ENCODE measurements around the gene TEX44.

TEX44 gene

GRCh38 chr2:231592636-231593145 is at the start of gene TEX44:
TEX44 (plus strand) TSS chr2:231592864; CDS start chr2:231592952, 88 bp downstream.
- no peak for TF ChIP-seq CTCF (conservative IDR thresholded peaks at IDR 0.05; ENCODE audit: low read length)
- DNase-seq (ENCODE audit: low read depth): no peak
- H3K4me3 ChIP-seq (ENCODE audit: low read length): no peak within 1 kb of the TSS

- no peak for DNase-seq (ENCODE audit: low read depth)
- no peak overlapping the region for H3K4me3 ChIP-seq (ENCODE audit: low read length)
- no peak for TF ChIP-seq CTCF (conservative IDR thresholded peaks at IDR 0.05; ENCODE audit: low read length)
Observed at GRCh38 chr2:231545105-231545902, 47.4 kb upstream of the TEX44 start.

- no peak for DNase-seq (ENCODE audit: low read depth)
- TF ChIP-seq CTCF (conservative IDR thresholded peaks at IDR 0.05; ENCODE audit: low read length): no peak
- H3K4me3 ChIP-seq (ENCODE audit: low read length): no peak overlapping the region
Observed at GRCh38 chr2:231546014-231546715, 46.5 kb upstream of the TEX44 start.

GRCh38 chr2:231547315-231548110 is 45.2 kb upstream of the TEX44 start:
- no peak overlapping the region for H3K4me3 ChIP-seq (ENCODE audit: low read length)
- TF ChIP-seq CTCF (conservative IDR thresholded peaks at IDR 0.05; ENCODE audit: low read length): no peak
- no peak for DNase-seq (ENCODE audit: low read depth)

GRCh38 chr2:231548752-231549151 is 43.9 kb upstream of the TEX44 start:
- TF ChIP-seq CTCF (conservative IDR thresholded peaks at IDR 0.05; ENCODE audit: low read length): no peak
- no peak overlapping the region for H3K4me3 ChIP-seq (ENCODE audit: low read length)
- DNase-seq (ENCODE audit: low read depth): no peak

- no peak overlapping the region for H3K4me3 ChIP-seq (ENCODE audit: low read length)
- no peak for TF ChIP-seq CTCF (conservative IDR thresholded peaks at IDR 0.05; ENCODE audit: low read length)
- DNase-seq (ENCODE audit: low read depth): no peak
Observed at GRCh38 chr2:231549446-231550239, 43.0 kb upstream of the TEX44 start.
